Transverse colon (tissue), 4 donors: Measurements from ENCODE around the gene ANGPTL4.

ENCODE experiments used
- EP300 ChIP-seq: sonication (generic); formaldehyde crosslinking; IDR thresholded peaks from one replicate; pipeline ENCODE4 v1.6.1; 2017; ENCODE audit warnings: antibody characterized with exemption, low read depth
- POLR2A ChIP-seq: fragments of 450-650 bp; IDR thresholded peaks from one replicate; pipeline ENCODE4 v1.6.1; 2016; ENCODE audit warnings: antibody characterized with exemption, mild to moderate bottlenecking, moderate library complexity
- POLR2AphosphoS5 ChIP-seq, 3 donors: sonication (generic); formaldehyde crosslinking; IDR thresholded peaks; one replicate each; pipeline ENCODE4 v1.6.1; 2016; ENCODE audit warnings: antibody characterized with exemption in 3 of 3
- TF ChIP-seq, protein P1 (sequence below), 5 experiments: fragments of 200-600 bp in 3 of 5; fragments of 450-650 bp in 2 of 5; sonication (generic) in 3 of 5; IDR thresholded peaks; 1 replicate in 2 of 5; 2 replicates in 3 of 5; pipeline ENCODE4 v1.5.1; 2016 to 2017; ENCODE audit warnings: antibody characterized with exemption in 5 of 5, inconsistent platforms in 3 of 5, mild to moderate bottlenecking in 2 of 5, moderate library complexity in 1 of 5

DNA sequence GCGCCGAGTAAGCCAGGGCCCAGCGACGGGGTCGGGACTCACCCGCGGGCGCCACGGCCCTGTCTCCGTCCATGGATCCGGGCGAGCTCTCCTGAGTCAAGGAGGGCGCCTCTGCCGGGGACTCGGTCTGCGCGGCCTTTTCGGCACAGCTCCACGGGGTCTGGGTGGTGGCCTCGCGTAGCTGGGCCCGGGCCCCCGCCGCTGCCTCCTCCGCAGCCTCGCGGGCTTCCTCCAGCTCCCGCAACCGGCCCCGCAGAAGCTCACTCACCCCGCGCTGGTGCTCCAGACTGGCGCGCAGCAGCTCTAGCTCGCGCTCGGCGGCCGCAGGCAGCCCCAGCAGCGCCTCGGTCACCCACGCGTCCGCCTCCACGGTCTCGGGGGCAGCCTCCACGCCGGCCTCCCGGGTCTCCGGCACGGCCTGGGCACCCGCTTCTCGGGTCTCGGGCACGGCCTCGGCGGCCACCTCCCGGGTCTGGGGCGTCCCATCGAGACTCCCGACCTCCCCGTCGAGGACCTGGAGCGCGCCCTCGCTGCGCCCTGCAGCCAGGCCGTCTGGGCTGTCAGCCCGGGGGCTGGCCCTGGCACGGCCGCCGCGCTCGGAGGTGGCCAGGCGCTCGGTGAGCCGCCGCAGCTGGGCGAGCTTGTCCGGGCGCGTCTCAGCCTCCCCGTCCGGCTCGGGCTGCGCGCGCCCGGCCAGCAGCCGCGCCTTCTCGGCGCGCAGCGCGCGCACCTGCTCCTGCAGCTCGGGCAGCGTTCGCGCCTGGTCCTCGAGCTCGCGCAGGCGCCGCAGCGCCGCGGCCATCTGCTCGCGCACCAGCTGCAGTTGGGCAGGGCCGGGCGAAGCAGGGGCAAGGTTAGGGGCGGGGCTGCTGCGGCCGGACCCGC is 29.3 kb upstream of the ANGPTL4 start:
- TF ChIP-seq, protein P1, sequence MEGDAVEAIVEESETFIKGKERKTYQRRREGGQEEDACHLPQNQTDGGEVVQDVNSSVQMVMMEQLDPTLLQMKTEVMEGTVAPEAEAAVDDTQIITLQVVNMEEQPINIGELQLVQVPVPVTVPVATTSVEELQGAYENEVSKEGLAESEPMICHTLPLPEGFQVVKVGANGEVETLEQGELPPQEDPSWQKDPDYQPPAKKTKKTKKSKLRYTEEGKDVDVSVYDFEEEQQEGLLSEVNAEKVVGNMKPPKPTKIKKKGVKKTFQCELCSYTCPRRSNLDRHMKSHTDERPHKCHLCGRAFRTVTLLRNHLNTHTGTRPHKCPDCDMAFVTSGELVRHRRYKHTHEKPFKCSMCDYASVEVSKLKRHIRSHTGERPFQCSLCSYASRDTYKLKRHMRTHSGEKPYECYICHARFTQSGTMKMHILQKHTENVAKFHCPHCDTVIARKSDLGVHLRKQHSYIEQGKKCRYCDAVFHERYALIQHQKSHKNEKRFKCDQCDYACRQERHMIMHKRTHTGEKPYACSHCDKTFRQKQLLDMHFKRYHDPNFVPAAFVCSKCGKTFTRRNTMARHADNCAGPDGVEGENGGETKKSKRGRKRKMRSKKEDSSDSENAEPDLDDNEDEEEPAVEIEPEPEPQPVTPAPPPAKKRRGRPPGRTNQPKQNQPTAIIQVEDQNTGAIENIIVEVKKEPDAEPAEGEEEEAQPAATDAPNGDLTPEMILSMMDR (IDR thresholded peaks at IDR 0.05), result no peak
- TF ChIP-seq EP300, result no peak
- no peak for TF ChIP-seq POLR2A
- TF ChIP-seq POLR2AphosphoS5 (IDR thresholded peaks at IDR 0.05), result no peak
